HEK293 (cell line): ENCODE measurements around the gene ZFHX2.

Experiments
- CTCF ChIA-PET: fragments of 350-600 bp; formaldehyde crosslinking; extraction: SDS; loops from one replicate; lab custom pipeline; 2021; ENCODE audit warnings: antibody characterized with exemption; lab: Yijun Ruan, JAX
- POLR2A ChIA-PET: fragments of 300-600 bp; formaldehyde crosslinking; extraction: SDS; loops from one replicate; lab custom pipeline; 2020; ENCODE audit warnings: antibody characterized with exemption, inconsistent platforms; lab: Yijun Ruan, JAX
- H3K27ac ChIP-seq: fragments of 200-500 bp; sonication (Bioruptor generic); 2 replicates; pipeline ENCODE4 v1.5.1; 2014; ENCODE audit warnings: low read depth, low read length, control low read depth, inconsistent platforms; ENCODE audit errors: extremely low read depth
- H3K36me3 ChIP-seq, 2 experiments: fragments of 200-500 bp in 1 of 2; sonication (Bioruptor generic) in 1 of 2; 1 replicate in 1 of 2; 2 replicates in 1 of 2; pipeline ENCODE4 v1.5.1; 2014 to 2017; ENCODE audit warnings: inconsistent platforms in 2 of 2, low read length in 2 of 2; ENCODE audit not compliant: control insufficient read depth in 2 of 2, insufficient read depth in 1 of 2
- H3K4me1 ChIP-seq: fragments of 200-500 bp; sonication (Bioruptor generic); 2 replicates; pipeline ENCODE4 v1.5.1; 2014; ENCODE audit warnings: mild to moderate bottlenecking, low read length, inconsistent platforms; ENCODE audit not compliant: control insufficient read depth, insufficient read depth
- H3K4me3 ChIP-seq: 2 replicates; pipeline ENCODE4 v1.5.1; 2011; ENCODE audit warnings: low read depth, mild to moderate bottlenecking, control low read depth, low read length, moderate library complexity
- H3K9me3 ChIP-seq: fragments of 200-500 bp; sonication (Bioruptor generic); 2 replicates; pipeline ENCODE4 v1.5.1; 2014; ENCODE audit warnings: low read depth, low read length, inconsistent platforms; ENCODE audit not compliant: control insufficient read depth, insufficient read depth
- EGR2 ChIP-seq: fragments of 450-650 bp; formaldehyde crosslinking; IDR thresholded peaks from 2 replicates; pipeline ENCODE4 v1.5.1; 2016; ENCODE audit warnings: low read depth, missing biosample characterization, missing genetic modification characterization
- GLI4 ChIP-seq: fragments of 450-650 bp; formaldehyde crosslinking; IDR thresholded peaks from 2 replicates; pipeline ENCODE4 v1.5.1; 2016; ENCODE audit warnings: missing biosample characterization, missing genetic modification characterization
- REPIN1 ChIP-seq: fragments of 450-650 bp; formaldehyde crosslinking; IDR thresholded peaks from 2 replicates; pipeline ENCODE4 v1.5.1; 2017; ENCODE audit warnings: missing biosample characterization, missing genetic modification characterization, low read depth
- ZBTB1 ChIP-seq: fragments of 450-650 bp; formaldehyde crosslinking; IDR thresholded peaks from 2 replicates; pipeline ENCODE4 v1.5.1; 2016; ENCODE audit warnings: missing biosample characterization, missing genetic modification characterization
- ZFHX2 ChIP-seq: fragments of 450-650 bp; formaldehyde crosslinking; conservative IDR thresholded peaks from 2 replicates; pipeline ENCODE4 v1.5.1; 2016; ENCODE audit warnings: missing biosample characterization, missing genetic modification characterization
- ZNF274 ChIP-seq, 2 experiments: fragments of 200-500 bp in 1 of 2; fragments of 450-650 bp in 1 of 2; sonication (Bioruptor generic) in 1 of 2; formaldehyde crosslinking in 1 of 2; IDR thresholded peaks; 2 replicates each; pipeline versions ENCODE4 v1.5.1 to v1.6.1; 2014 to 2016; ENCODE audit warnings: borderline replicate concordance in 1 of 2, inconsistent platforms in 1 of 2, low read length in 1 of 2, missing biosample characterization in 1 of 2, missing genetic modification characterization in 1 of 2
- ZNF394 ChIP-seq: fragments of 450-650 bp; formaldehyde crosslinking; IDR thresholded peaks from 2 replicates; pipeline ENCODE4 v1.5.1; 2016; ENCODE audit warnings: missing biosample characterization, missing genetic modification characterization, mild to moderate bottlenecking, moderate library complexity, borderline replicate concordance
- ZNF514 ChIP-seq: fragments of 450-650 bp; formaldehyde crosslinking; IDR thresholded peaks from 2 replicates; pipeline ENCODE4 v1.5.1; 2016; ENCODE audit warnings: missing biosample characterization, missing genetic modification characterization
- ZNF768 ChIP-seq: fragments of 450-650 bp; formaldehyde crosslinking; IDR thresholded peaks from 2 replicates; pipeline ENCODE4 v1.5.1; 2018; ENCODE audit warnings: missing biosample characterization, mild to moderate bottlenecking, missing genetic modification characterization
- ZNF830 ChIP-seq: fragments of 450-650 bp; IDR thresholded peaks from 2 replicates; pipeline ENCODE4 v1.5.0; 2018; ENCODE audit warnings: missing biosample characterization, missing genetic modification characterization, low read depth, mild to moderate bottlenecking, moderate library complexity
- ZNF843 ChIP-seq: fragments of 450-650 bp; formaldehyde crosslinking; IDR thresholded peaks from 2 replicates; pipeline ENCODE4 v1.5.1; 2016; ENCODE audit warnings: missing biosample characterization, missing genetic modification characterization
- TF ChIP-seq, protein P1 (sequence below): fragments of 450-650 bp; formaldehyde crosslinking; IDR thresholded peaks from 2 replicates; pipeline ENCODE4 v1.5.1; 2017; ENCODE audit warnings: missing biosample characterization, missing genetic modification characterization
- TF ChIP-seq, protein P2 (sequence below): fragments of 450-650 bp; formaldehyde crosslinking; IDR thresholded peaks from 2 replicates; pipeline ENCODE4 v1.5.1; 2016; ENCODE audit warnings: missing biosample characterization, missing genetic modification characterization
- TF ChIP-seq, protein P3 (sequence below): fragments of 450-650 bp; formaldehyde crosslinking; IDR thresholded peaks from 2 replicates; pipeline ENCODE4 v1.5.1; 2016; ENCODE audit warnings: missing biosample characterization, missing genetic modification characterization
- TF ChIP-seq, protein P4 (sequence below): fragments of 450-650 bp; formaldehyde crosslinking; IDR thresholded peaks from 2 replicates; pipeline ENCODE4 v1.5.1; 2017; ENCODE audit warnings: missing biosample characterization, missing genetic modification characterization

Gene ZFHX2

DNA sequence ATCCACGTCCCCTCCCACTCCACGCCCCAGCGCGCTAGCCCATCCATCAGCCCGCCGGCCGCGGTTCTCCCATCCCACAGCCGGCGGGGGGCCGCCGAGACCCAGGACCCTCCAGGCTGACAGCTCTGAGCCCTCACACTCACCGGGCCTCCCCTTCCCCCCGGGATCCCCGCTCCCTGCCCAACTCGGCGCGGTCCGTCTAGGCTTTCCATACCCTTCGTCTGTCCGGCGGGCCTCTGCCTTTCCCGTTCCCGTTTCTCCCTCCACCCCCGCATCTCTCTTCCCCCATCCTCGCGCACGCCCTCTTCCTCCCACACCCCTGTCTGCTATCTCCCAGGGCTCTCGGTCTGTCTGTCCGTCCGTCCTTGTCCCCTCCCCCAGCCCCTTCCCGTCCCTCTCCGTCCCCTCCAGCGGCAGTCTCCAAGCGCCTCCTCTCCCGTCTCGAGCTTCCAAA, 726 bp downstream of the ZFHX2 start (continued):
- TF ChIP-seq, protein P1, sequence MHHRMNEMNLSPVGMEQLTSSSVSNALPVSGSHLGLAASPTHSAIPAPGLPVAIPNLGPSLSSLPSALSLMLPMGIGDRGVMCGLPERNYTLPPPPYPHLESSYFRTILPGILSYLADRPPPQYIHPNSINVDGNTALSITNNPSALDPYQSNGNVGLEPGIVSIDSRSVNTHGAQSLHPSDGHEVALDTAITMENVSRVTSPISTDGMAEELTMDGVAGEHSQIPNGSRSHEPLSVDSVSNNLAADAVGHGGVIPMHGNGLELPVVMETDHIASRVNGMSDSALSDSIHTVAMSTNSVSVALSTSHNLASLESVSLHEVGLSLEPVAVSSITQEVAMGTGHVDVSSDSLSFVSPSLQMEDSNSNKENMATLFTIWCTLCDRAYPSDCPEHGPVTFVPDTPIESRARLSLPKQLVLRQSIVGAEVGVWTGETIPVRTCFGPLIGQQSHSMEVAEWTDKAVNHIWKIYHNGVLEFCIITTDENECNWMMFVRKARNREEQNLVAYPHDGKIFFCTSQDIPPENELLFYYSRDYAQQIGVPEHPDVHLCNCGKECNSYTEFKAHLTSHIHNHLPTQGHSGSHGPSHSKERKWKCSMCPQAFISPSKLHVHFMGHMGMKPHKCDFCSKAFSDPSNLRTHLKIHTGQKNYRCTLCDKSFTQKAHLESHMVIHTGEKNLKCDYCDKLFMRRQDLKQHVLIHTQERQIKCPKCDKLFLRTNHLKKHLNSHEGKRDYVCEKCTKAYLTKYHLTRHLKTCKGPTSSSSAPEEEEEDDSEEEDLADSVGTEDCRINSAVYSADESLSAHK (tag by site-specific recombination), result no peak
- TF ChIP-seq ZNF830 (tag by site-specific recombination), result no peak
- peak; percentile 18; the same call in 1 of the 2 replicates for TF ChIP-seq ZNF394 (tag by site-specific recombination)
- TF ChIP-seq ZNF274 (IDR thresholded peaks at IDR 0.05; ENCODE audit: low read length), result no peak
- no peak for TF ChIP-seq ZNF274 (tag by site-specific recombination; IDR thresholded peaks at IDR 0.05; ENCODE audit: borderline replicate concordance)
- no peak for TF ChIP-seq ZNF768
- no peak for TF ChIP-seq REPIN1 (tag by site-specific recombination)
- TF ChIP-seq, protein P2, sequence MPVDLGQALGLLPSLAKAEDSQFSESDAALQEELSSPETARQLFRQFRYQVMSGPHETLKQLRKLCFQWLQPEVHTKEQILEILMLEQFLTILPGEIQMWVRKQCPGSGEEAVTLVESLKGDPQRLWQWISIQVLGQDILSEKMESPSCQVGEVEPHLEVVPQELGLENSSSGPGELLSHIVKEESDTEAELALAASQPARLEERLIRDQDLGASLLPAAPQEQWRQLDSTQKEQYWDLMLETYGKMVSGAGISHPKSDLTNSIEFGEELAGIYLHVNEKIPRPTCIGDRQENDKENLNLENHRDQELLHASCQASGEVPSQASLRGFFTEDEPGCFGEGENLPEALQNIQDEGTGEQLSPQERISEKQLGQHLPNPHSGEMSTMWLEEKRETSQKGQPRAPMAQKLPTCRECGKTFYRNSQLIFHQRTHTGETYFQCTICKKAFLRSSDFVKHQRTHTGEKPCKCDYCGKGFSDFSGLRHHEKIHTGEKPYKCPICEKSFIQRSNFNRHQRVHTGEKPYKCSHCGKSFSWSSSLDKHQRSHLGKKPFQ (tag by site-specific recombination), result no peak
- peak; percentile 85 for TF ChIP-seq ZFHX2 (tag by site-specific recombination)
- TF ChIP-seq EGR2 (tag by site-specific recombination), result peak; percentile 86
- TF ChIP-seq, protein P3, sequence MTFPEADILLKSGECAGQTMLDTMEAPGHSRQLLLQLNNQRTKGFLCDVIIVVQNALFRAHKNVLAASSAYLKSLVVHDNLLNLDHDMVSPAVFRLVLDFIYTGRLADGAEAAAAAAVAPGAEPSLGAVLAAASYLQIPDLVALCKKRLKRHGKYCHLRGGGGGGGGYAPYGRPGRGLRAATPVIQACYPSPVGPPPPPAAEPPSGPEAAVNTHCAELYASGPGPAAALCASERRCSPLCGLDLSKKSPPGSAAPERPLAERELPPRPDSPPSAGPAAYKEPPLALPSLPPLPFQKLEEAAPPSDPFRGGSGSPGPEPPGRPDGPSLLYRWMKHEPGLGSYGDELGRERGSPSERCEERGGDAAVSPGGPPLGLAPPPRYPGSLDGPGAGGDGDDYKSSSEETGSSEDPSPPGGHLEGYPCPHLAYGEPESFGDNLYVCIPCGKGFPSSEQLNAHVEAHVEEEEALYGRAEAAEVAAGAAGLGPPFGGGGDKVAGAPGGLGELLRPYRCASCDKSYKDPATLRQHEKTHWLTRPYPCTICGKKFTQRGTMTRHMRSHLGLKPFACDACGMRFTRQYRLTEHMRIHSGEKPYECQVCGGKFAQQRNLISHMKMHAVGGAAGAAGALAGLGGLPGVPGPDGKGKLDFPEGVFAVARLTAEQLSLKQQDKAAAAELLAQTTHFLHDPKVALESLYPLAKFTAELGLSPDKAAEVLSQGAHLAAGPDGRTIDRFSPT (tag by site-specific recombination), result no peak
- no peak for TF ChIP-seq GLI4 (tag by site-specific recombination)
- no peak for TF ChIP-seq ZNF843 (tag by site-specific recombination)

DNA sequence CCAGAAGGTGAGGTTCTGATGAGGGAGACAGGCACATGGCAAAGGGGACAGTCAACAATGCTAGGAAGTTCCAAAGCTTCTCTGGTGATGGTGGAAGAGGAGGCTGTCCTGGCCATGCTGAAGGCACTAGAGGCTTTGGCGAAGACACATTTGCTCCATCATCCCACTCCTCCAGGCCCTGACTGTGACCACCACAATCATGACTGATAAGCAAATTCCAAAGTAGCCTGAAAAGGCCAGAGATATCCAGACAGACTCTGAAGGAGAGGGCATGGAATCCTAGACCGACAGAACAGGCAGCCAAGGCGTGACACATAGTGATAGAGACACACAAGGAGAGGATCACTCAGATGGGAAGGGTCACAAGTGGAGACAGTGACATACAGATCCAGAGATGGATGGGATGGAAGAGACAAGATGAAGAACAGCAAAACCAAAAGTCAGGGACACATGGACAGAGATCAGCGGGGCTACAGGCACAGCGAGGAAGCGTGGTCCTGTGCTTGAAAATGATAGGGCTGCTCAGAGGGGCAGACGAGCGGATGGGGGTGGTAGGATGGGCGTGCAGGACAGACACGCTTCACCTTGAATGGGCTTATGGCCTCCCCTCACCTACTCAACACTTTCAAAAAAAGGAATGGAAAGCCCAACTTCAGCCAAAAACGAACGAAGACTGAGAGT, 1.3 kb downstream of the ZFHX2 start:
- no peak for TF ChIP-seq ZNF514 (tag by site-specific recombination)
- TF ChIP-seq, protein P4, sequence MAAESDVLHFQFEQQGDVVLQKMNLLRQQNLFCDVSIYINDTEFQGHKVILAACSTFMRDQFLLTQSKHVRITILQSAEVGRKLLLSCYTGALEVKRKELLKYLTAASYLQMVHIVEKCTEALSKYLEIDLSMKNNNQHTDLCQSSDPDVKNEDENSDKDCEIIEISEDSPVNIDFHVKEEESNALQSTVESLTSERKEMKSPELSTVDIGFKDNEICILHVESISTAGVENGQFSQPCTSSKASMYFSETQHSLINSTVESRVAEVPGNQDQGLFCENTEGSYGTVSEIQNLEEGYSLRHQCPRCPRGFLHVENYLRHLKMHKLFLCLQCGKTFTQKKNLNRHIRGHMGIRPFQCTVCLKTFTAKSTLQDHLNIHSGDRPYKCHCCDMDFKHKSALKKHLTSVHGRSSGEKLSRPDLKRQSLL, result 0 out of 2 replicates have a peak, but pooled peaks have one; percentile 33
- TF ChIP-seq ZBTB1 (tag by site-specific recombination), result 0 out of 2 replicates have a peak, but pooled peaks have one; percentile 6
- TF ChIP-seq, all 188 proteins: peak for 2
- peaks cover 9% of the 10 kb centered on the region for H3K4me1 ChIP-seq
- peak overlapping the region; percentile 69 for H3K4me3 ChIP-seq
- H3K36me3 ChIP-seq, result no peaks in the 10 kb centered on the region
- ChIA-PET CTCF (interaction anchor here (0.7 to 1.3 kb wide), 3 partner anchors 11 to 73 kb away, joined by 3 to 7 read pairs (median 3); no protein-coding TSS in a partner anchor), POLR2A (interaction anchor here (0.6 kb wide), 1 partner anchor 71 kb away, joined by 3 read pairs; no protein-coding TSS in a partner anchor)
- H3K9me3 ChIP-seq, result no peaks in the 10 kb centered on the region
- peak overlapping the region; percentile 74; the same call in 1 of the 2 replicates for H3K27ac ChIP-seq
